NCI-H146 treated with DMSO at 0.1 percent for 48 hours (cell line): ENCODE results near the gene VAMP5.
"Not testable (repeated sequence)": the region's sequence is repeated elsewhere in the genome, so short reads cannot be mapped to it uniquely, and the experiment has no call there.

Experiments
- DNase-seq: peaks from one replicate; lab custom pipeline; 2025; ENCODE audit not compliant: unreplicated experiment; lab: John Stamatoyannopoulos, UW

VAMP5 gene

GRCh38 chr2:85584354-85584856, at the start of gene VAMP5:
Gene VAMP5 (plus strand): TSS chr2:85584431. CDS start chr2:85584491, 60 bp downstream.
- no peak for DNase-seq

- DNase-seq, result no peak
Observed at GRCh38 chr2:85534881-85535280, 49.4 kb upstream of the VAMP5 start.

DNA sequence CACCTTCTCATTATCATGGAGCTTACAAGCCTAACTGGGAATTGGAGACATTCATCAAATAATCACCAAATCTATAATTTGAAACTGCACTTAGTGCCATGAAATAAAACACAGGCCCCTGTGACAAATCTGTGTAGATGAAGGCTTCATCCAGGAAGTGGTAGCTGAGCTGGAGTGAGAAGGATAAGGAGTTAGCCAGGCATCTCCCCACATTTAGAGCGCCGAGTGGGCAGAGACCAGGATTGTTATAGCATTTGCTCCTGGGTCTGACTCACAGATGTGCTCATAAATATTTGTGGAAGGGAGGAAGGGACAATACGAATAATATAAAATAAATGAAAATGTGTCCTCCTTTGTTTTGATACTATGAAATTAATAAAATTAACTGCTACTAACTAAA, 47.8 kb upstream of the VAMP5 start:
- DNase-seq, result no peak

DNA sequence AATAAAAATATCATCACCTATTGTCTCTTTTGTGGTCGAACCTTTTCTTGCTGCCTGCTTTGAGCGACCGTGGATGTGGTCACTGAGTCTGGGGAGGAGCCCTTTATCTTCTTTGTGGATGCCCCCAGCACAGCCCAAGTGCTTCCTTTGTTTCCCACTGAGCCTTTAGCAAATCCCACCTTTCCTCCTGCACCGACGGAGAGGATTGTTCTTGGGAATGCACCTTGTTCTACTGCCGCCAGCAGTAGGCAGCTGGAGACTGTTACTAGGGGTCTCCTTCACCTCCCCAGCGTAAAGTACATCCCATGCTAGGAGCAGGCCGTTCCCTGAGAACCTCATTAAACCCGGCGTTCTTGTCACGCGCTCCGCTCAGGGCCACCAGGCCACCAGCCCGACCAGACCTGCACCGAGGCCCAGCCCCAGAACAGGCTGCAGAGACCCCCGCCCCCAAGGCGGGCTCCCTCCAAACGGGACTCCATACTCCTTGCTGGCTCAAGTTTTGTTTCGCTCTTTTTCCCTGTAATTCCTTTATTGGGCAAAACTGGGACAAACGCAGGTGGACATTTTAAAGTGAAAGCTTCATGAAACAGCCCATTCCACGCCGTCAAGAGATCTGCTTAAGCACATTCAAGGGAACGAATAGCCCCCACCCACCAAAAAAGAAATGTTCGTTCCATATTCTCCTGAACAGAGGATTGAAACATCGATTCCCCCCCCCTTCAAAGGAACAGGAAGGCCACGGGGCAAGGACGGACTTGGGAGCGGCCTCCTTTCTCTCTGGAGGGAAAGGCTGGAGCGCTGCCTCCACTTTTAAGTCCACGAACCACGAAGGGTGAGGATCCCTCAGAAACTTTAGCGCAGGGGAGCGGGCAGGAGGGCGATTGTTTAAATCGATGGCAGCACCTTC, 46.4 kb upstream of the VAMP5 start:
- peak; percentile 56 for DNase-seq

GRCh38 chr2:85538507-85539360, 45.5 kb upstream of the VAMP5 start, which contains the start of gene MAT2A:
Gene MAT2A (plus strand): TSS chr2:85539168. CDS start chr2:85539288, 120 bp downstream.
- peak; percentile 89 for DNase-seq

GRCh38 chr2:85539361-85540132, 44.7 kb upstream of the VAMP5 start:
- DNase-seq, result no peak

DNA sequence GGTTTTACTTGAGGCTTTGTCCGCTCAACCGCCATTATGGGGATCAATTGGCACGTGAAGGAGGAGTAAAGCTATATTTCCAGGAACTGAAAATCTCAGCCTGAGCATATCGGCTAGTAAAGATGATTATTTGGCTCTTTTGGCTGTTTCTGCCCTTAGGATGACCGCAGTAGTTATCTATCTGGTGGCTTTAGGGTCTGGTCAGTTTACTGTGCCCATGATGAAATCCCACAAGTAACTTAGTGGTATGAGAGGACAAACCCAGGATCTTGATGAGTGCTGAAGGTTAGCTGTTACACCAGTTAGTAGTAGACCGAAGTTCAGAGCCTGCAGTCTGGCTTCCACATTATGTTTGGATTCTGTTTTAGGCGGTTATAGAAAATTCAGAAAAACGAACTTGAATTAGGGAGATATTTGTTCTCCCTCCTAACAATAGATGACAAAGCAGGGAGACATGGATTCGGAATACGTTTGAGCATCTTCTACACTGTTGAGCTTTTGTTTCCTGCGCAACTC, 44.0 kb upstream of the VAMP5 start:
- DNase-seq, result peak; percentile 14

DNA sequence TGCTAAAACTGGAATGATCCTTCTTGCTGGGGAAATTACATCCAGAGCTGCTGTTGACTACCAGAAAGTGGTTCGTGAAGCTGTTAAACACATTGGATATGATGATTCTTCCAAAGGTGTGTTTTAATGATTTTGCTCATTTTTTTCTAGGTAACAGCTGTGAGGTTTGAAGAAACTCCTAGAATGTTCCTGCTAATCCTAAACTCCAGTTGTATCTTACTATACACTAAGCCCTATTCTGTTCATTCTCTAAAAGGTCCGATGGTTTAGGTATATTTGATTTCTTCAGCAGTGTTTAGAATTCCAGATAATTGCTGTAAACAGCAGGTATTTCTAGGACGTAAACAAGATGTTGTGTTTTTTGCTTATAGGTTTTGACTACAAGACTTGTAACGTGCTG, 43.0 kb upstream of the VAMP5 start:
- DNase-seq, result no peak

DNA sequence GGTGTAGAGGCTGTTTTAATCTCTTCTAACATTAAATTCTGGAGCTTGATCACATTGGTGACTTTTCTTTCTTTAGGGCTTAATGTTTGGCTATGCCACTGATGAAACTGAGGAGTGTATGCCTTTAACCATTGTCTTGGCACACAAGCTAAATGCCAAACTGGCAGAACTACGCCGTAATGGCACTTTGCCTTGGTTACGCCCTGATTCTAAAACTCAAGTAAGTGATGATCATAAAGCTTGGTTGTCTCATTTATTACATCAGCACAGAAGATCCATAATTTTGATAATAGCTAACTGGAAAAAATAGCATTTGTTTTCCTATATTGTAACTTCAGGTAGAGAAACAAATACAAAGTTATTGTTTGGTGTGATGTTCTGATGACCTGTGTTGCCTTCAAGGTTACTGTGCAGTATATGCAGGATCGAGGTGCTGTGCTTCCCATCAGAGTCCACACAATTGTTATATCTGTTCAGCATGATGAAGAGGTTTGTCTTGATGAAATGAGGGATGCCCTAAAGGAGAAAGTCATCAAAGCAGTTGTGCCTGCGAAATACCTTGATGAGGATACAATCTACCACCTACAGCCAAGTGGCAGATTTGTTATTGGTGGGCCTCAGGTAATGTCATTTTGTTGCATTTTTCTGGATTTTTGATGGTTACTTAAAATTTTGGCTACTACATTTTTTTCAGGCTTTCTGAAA, 42.3 kb upstream of the VAMP5 start:
- no peak for DNase-seq

GRCh38 chr2:85542777-85543176, 41.5 kb upstream of the VAMP5 start:
- no peak for DNase-seq

DNA sequence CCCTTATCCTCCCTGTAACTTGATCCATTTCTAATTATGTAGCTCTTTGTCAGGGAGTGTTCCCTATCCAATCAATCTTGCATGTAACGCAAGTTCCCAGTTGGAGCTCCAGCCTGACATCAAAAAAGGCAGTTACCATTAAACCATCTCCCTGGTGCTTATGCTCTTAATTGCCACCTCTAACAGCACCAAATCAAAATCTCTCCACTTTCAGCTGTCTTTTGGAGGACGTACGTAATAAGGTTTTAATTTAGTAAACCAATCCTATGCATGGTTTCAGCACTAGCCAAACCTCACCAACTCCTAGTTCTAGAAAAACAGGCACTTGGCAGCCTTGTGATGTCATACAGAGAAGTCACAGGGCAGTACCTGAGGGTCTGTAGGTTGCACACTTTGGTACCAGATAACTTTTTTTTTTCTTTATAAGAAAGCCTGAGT, 40.0 kb upstream of the VAMP5 start:
- peak; percentile 43 for DNase-seq

- not testable (repeated sequence) for DNase-seq
Observed at GRCh38 chr2:85544915-85545779, 39.1 kb upstream of the VAMP5 start.

DNA sequence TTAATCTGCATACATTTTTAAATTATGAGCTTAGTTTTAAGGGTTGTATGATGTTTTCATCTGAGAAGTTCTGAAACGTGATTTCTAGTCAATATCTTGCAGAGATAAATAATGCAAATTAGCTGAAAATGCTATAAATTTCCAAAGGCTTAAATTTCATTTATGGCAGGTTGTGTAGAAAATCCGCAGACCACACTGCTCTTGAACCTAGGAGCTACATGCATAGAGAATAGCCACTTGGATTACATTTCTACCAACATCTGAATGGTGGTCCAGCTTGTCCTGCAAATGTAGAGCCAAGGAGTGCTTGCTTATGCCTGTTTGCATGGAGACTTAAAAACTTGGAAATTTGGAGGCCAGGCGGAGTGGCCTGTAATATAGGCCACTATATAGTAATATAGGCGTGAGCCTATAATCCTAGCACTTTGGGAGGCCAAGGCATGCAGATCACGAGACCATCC, 38.4 kb upstream of the VAMP5 start:
- DNase-seq, result no peak

- DNase-seq, result no peak
Observed at GRCh38 chr2:85547089-85547858, 37.0 kb upstream of the VAMP5 start.

- no peak for DNase-seq
Observed at GRCh38 chr2:85547859-85548607, 36.2 kb upstream of the VAMP5 start.

- DNase-seq, result no peak
Observed at GRCh38 chr2:85548608-85548900, 35.7 kb upstream of the VAMP5 start.

GRCh38 chr2:85549095-85549494, 35.1 kb upstream of the VAMP5 start:
- DNase-seq, result no peak

DNA sequence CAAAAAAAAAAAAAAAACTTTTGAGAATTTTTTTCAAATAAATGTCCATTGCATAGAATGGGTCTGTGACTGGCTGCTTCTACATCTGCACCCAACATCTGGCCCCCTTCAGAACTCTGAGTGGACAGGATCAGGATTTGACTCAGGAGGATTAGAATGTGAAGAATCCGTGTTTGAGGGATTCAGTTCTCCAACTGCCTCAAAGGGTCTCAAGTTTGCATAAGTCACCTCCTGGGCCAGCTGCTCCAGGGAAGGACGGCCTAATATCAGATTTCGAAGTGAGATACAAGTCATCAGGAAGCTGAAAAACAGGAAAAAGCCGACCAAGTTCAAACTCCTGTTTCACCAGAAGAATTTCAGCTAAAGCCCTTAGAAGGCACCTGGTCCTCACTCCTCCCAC, 34.4 kb upstream of the VAMP5 start:
- no peak for DNase-seq
